WTC11 (cell line): ENCODE measurements around the gene NPLOC4. TPM values are rescaled to one million over a fixed set of nuclear protein-coding genes. Genes with fewer than 3 reads are reported as not detected.
A peak's percentile ranks its signal among the peaks of the same experiment; 100 is the strongest.

Experiments used
- ATAC-seq: fragments of 200-7000 bp; cut with Tn5 transposase; 2 replicates; pipeline ENCODE4 v1.10.0; 2021; ENCODE audit warnings: mild to moderate bottlenecking, moderate library complexity
- CTCF ChIA-PET: fragments of 300-600 bp; sonication (Branson Sonifier 250); formaldehyde crosslinking; loops from one replicate; lab custom pipeline; 2021; ENCODE audit warnings: antibody characterized with exemption; lab: Charles Lee
- POLR2A ChIA-PET: fragments of 350-600 bp; sonication (Branson Sonifier 250); formaldehyde crosslinking; loops from one replicate; lab custom pipeline; 2021; ENCODE audit warnings: antibody characterized with exemption; lab: Charles Lee
- DNase-seq: peaks from one replicate; pipeline ENCODE4 v3.0.0; 2021; ENCODE audit warnings: low spot score
- H3K27ac Mint-ChIP-seq: 2 replicates; pipeline ENCODE4 v1.8.0; 2021; ENCODE audit warnings: mixed read lengths
- H3K27me3 Mint-ChIP-seq: 2 replicates; pipeline ENCODE4 v1.8.0; 2021; ENCODE audit warnings: low read depth, mild to moderate bottlenecking, moderate library complexity, mixed read lengths
- H3K36me3 Mint-ChIP-seq: 2 replicates; pipeline ENCODE4 v1.8.0; 2021; ENCODE audit warnings: mixed read lengths
- H3K4me1 Mint-ChIP-seq: 2 replicates; pipeline ENCODE4 v1.8.0; 2022; ENCODE audit warnings: mixed read lengths
- H3K4me3 Mint-ChIP-seq: 2 replicates; pipeline ENCODE4 v1.8.0; 2021; ENCODE audit warnings: mild to moderate bottlenecking, moderate library complexity, mixed read lengths
- H3K9me3 Mint-ChIP-seq: 2 replicates; pipeline ENCODE4 v1.8.0; 2021; ENCODE audit warnings: mixed read lengths
- CBFB ChIP-seq: sonication (generic); formaldehyde crosslinking; IDR thresholded peaks from 2 replicates; pipeline ENCODE4 v1.8.1; 2022; ENCODE audit warnings: mild to moderate bottlenecking, low read depth, missing genetic modification reagents
- CREM ChIP-seq: sonication (generic); formaldehyde crosslinking; IDR thresholded peaks from 2 replicates; pipeline ENCODE4 v1.8.1; 2022; ENCODE audit warnings: mild to moderate bottlenecking, missing genetic modification reagents, moderate library complexity
- ESRRA ChIP-seq: sonication (generic); formaldehyde crosslinking; IDR thresholded peaks from 2 replicates; pipeline ENCODE4 v1.8.1; 2022; ENCODE audit warnings: mild to moderate bottlenecking, missing genetic modification reagents, borderline replicate concordance
- GRHL2 ChIP-seq: fragments of 250-450 bp; sonication (Bioruptor Pico); IDR thresholded peaks from 2 replicates; pipeline ENCODE4 v1.8.0; 2022; ENCODE audit warnings: mild to moderate bottlenecking, moderate library complexity; ENCODE audit not compliant: insufficient replicate concordance, severe bottlenecking
- JAZF1 ChIP-seq: fragments of 250-450 bp; sonication (Bioruptor Pico); IDR thresholded peaks from 2 replicates; pipeline ENCODE4 v1.9.0; 2021; ENCODE audit warnings: moderate library complexity, mild to moderate bottlenecking, inconsistent platforms
- NFE2L1 ChIP-seq: sonication (generic); formaldehyde crosslinking; IDR thresholded peaks from 2 replicates; pipeline ENCODE4 v1.8.1; 2023; ENCODE audit warnings: missing genetic modification reagents
- NR3C1 ChIP-seq: sonication (generic); formaldehyde crosslinking; conservative IDR thresholded peaks from 2 replicates; pipeline ENCODE4 v1.8.1; 2023; ENCODE audit warnings: low read depth, mild to moderate bottlenecking, missing genetic modification reagents
- OVOL2 ChIP-seq: fragments of 250-450 bp; sonication (Bioruptor Pico); IDR thresholded peaks from 2 replicates; pipeline ENCODE4 v1.9.0; 2021; ENCODE audit warnings: mild to moderate bottlenecking, borderline replicate concordance
- PREB ChIP-seq: sonication (generic); formaldehyde crosslinking; IDR thresholded peaks from 2 replicates; pipeline ENCODE4 v1.8.1; 2022; ENCODE audit warnings: mild to moderate bottlenecking, missing genetic modification reagents, moderate library complexity, borderline replicate concordance
- PRRX2 ChIP-seq: fragments of 250-450 bp; sonication (Bioruptor Pico); IDR thresholded peaks from 2 replicates; pipeline ENCODE4 v1.8.0; 2021; ENCODE audit warnings: mild to moderate bottlenecking
- SP1 ChIP-seq: sonication (generic); formaldehyde crosslinking; conservative IDR thresholded peaks from 2 replicates; pipeline ENCODE4 v1.8.1; 2022; ENCODE audit warnings: missing genetic modification reagents
- ZBTB43 ChIP-seq: sonication (generic); formaldehyde crosslinking; IDR thresholded peaks from 2 replicates; pipeline ENCODE4 v1.8.1; 2023; ENCODE audit warnings: mild to moderate bottlenecking, missing genetic modification reagents
- ZNF121 ChIP-seq: sonication (generic); formaldehyde crosslinking; IDR thresholded peaks from 2 replicates; pipeline ENCODE4 v1.8.0; 2023; ENCODE audit warnings: missing genetic modification reagents
- ZNF232 ChIP-seq: sonication (generic); formaldehyde crosslinking; IDR thresholded peaks from 2 replicates; pipeline ENCODE4 v1.8.0; 2022; ENCODE audit warnings: mild to moderate bottlenecking, missing genetic modification reagents
- ZNF317 ChIP-seq: sonication (generic); formaldehyde crosslinking; IDR thresholded peaks from 2 replicates; pipeline ENCODE4 v1.8.1; 2023; ENCODE audit warnings: low read depth, mild to moderate bottlenecking, moderate library complexity, missing genetic modification reagents, borderline replicate concordance
- ZNF416 ChIP-seq: fragments of 250-450 bp; sonication (Bioruptor Pico); IDR thresholded peaks from 2 replicates; pipeline ENCODE4 v1.9.0; 2021; ENCODE audit warnings: mild to moderate bottlenecking, inconsistent platforms
- ZNF423 ChIP-seq: fragments of 250-450 bp; sonication (Bioruptor Pico); IDR thresholded peaks from 2 replicates; pipeline ENCODE4 v2.1.2; 2022; ENCODE audit warnings: mild to moderate bottlenecking, moderate library complexity
- total RNA-seq: library from RNA; stranded (reverse); gene quantifications from 3 replicates; pipeline ENCODE4 v1.2.3, GENCODE V29; 2021
- TF ChIP-seq, protein P1 (sequence below): fragments of 250-450 bp; sonication (Bioruptor Pico); IDR thresholded peaks from 2 replicates; pipeline ENCODE4 v1.9.0; 2021; ENCODE audit warnings: mild to moderate bottlenecking
- TF ChIP-seq, protein P2 (sequence below): sonication (generic); formaldehyde crosslinking; IDR thresholded peaks from 2 replicates; pipeline ENCODE4 v1.8.0; 2023; ENCODE audit warnings: missing genetic modification reagents, mild to moderate bottlenecking, borderline replicate concordance

Gene NPLOC4
- total RNA-seq, 1 experiment from 2014 or later = 83.5 TPM

GRCh38 chr17:81579298-81579697 is 57.6 kb downstream of the NPLOC4 start:
- TF ChIP-seq ESRRA = no peak
- TF ChIP-seq, all 79 proteins: peak for 0
- H3K27me3 Mint-ChIP-seq = no peaks in the 10 kb centered on the region
- H3K4me1 Mint-ChIP-seq = no peaks in the 10 kb centered on the region
- DNase-seq (no peak), ATAC-seq (no peak)
- ChIA-PET CTCF (interaction anchor here (1.6 kb wide), 1 partner anchor 22 kb away, joined by 5 read pairs; no protein-coding TSS in a partner anchor), POLR2A (interaction anchor here (0.6 kb wide), 1 partner anchor 947 kb away, joined by 5 read pairs; no protein-coding TSS in a partner anchor)
- H3K9me3 Mint-ChIP-seq = no peaks in the 10 kb centered on the region
- H3K4me3 Mint-ChIP-seq = no peak overlapping the region
- H3K36me3 Mint-ChIP-seq = peaks cover 39% of the 10 kb centered on the region
- H3K27ac Mint-ChIP-seq = no peak overlapping the region; the same call in 1 of the 2 replicates

DNA sequence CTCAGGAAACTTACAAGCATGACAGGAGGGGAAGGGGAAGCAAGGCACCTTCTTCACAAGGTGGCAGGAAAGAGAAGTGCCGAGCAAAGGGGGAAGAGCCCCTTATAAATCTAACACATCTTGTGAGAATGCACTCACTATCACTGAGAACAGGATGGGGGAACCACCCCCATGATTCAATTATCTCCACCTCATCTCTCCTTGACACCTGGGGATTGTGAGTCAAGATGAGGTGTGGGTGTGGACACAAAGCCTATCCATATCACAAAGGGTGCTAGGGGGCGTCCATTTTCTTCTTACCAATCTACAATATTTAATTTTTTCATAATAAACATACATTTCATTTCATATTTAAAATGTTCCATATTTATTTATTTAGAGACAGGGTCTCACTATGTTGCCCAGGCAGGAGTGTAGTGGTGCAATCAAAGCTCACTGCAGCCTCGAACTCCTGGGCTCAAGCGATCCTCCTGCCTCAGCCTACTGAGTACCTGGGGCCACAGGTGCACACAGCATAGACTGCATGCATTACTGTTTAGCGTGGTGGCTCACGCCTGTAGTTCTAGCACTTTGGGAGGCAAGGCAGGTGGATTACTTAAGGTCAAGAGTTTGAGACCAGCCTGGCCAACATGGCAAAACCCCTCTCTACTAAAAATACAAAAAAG is 58.2 kb downstream of the NPLOC4 start:
- DNase-seq (no peak), ATAC-seq (no peak)
- no peak for TF ChIP-seq ZNF317
- 0 out of 2 replicates have a peak, but pooled peaks have one; percentile 5 for TF ChIP-seq ZNF121 (CRISPR knock-in tag)
- Mint-ChIP-seq H3K36me3 (peaks cover 38% of the 10 kb centered on the region), H3K9me3 (no peaks in the 10 kb centered on the region), H3K27ac (peak overlapping the region; percentile 12), H3K27me3 (no peaks in the 10 kb centered on the region), H3K4me3 (no peak overlapping the region), H3K4me1 (no peaks in the 10 kb centered on the region)
- POLR2A ChIA-PET = interaction anchor here (0.6 kb wide), 1 partner anchor 948 kb away, joined by 5 read pairs; no protein-coding TSS in a partner anchor
- CTCF ChIA-PET = interaction anchor here (1.6 kb wide), 1 partner anchor 22 kb away, joined by 5 read pairs; no protein-coding TSS in a partner anchor

DNA sequence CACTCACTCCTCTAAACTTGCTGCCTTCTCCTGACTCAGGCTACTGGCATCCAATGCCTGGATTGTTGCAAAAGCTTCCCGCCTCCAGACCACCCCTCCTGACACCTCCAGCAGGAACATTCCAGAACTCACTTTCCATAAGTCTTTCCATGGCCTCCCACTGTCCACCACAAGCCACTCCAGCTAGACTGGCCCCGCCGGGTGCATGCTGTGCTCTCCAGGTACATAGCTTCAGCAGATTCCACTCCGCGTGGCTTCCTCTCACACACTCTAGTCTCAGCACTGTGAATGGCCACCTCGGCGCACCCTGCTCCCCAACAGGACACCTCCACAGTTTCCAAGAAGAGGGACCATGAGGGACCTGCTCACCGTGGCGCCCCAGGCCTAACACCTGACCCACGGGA is 58.9 kb downstream of the NPLOC4 start:
- TF ChIP-seq NFE2L1 (CRISPR knock-in tag) (no peak), CBFB (CRISPR knock-in tag) (no peak), OVOL2 (no peak), GRHL2 (no peak), ZNF121 (CRISPR knock-in tag) (no peak), PREB (no peak), JAZF1 (CRISPR knock-in tag) (no peak), ZNF423 (CRISPR knock-in tag) (no peak), ZNF416 (no peak), ZBTB43 (no peak), ZNF232 (CRISPR knock-in tag) (no peak)
- TF ChIP-seq, all 79 proteins: peak for 0
- ATAC-seq (no peak), DNase-seq (no peak)
- peaks cover 34% of the 10 kb centered on the region for H3K36me3 Mint-ChIP-seq
- H3K27me3 Mint-ChIP-seq = no peaks in the 10 kb centered on the region
- ChIA-PET POLR2A (no interaction called here), CTCF (interaction anchor here (0.5 kb wide), 1 partner anchor 10 kb away, joined by 3 read pairs; no protein-coding TSS in a partner anchor)
- peak overlapping the region; percentile 12 for H3K27ac Mint-ChIP-seq
- no peak overlapping the region for H3K4me3 Mint-ChIP-seq
- H3K9me3 Mint-ChIP-seq = no peaks in the 10 kb centered on the region
- no peaks in the 10 kb centered on the region for H3K4me1 Mint-ChIP-seq

- ChIA-PET CTCF (interaction anchor here (0.5 kb wide), 1 partner anchor 10 kb away, joined by 3 read pairs; no protein-coding TSS in a partner anchor), POLR2A (no interaction called here)
- Mint-ChIP-seq H3K27ac (peak overlapping the region; percentile 12), H3K9me3 (no peaks in the 10 kb centered on the region), H3K27me3 (no peaks in the 10 kb centered on the region), H3K4me3 (no peak overlapping the region), H3K36me3 (peaks cover 37% of the 10 kb centered on the region), H3K4me1 (no peaks in the 10 kb centered on the region)
- no peak for DNase-seq
- ATAC-seq = no peak
- TF ChIP-seq NR3C1 (CRISPR knock-in tag) = no peak
- TF ChIP-seq CREM (CRISPR knock-in tag) = no peak
- no peak for TF ChIP-seq SP1 (CRISPR knock-in tag)
- TF ChIP-seq, protein P1, sequence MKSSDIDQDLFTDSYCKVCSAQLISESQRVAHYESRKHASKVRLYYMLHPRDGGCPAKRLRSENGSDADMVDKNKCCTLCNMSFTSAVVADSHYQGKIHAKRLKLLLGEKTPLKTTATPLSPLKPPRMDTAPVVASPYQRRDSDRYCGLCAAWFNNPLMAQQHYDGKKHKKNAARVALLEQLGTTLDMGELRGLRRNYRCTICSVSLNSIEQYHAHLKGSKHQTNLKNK (CRISPR knock-in tag) = no peak
- TF ChIP-seq ZNF416 = no peak
- TF ChIP-seq ZBTB43 = no peak
- TF ChIP-seq, protein P2, sequence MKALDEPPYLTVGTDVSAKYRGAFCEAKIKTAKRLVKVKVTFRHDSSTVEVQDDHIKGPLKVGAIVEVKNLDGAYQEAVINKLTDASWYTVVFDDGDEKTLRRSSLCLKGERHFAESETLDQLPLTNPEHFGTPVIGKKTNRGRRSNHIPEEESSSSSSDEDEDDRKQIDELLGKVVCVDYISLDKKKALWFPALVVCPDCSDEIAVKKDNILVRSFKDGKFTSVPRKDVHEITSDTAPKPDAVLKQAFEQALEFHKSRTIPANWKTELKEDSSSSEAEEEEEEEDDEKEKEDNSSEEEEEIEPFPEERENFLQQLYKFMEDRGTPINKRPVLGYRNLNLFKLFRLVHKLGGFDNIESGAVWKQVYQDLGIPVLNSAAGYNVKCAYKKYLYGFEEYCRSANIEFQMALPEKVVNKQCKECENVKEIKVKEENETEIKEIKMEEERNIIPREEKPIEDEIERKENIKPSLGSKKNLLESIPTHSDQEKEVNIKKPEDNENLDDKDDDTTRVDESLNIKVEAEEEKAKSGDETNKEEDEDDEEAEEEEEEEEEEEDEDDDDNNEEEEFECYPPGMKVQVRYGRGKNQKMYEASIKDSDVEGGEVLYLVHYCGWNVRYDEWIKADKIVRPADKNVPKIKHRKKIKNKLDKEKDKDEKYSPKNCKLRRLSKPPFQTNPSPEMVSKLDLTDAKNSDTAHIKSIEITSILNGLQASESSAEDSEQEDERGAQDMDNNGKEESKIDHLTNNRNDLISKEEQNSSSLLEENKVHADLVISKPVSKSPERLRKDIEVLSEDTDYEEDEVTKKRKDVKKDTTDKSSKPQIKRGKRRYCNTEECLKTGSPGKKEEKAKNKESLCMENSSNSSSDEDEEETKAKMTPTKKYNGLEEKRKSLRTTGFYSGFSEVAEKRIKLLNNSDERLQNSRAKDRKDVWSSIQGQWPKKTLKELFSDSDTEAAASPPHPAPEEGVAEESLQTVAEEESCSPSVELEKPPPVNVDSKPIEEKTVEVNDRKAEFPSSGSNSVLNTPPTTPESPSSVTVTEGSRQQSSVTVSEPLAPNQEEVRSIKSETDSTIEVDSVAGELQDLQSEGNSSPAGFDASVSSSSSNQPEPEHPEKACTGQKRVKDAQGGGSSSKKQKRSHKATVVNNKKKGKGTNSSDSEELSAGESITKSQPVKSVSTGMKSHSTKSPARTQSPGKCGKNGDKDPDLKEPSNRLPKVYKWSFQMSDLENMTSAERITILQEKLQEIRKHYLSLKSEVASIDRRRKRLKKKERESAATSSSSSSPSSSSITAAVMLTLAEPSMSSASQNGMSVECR (CRISPR knock-in tag) = no peak
- TF ChIP-seq PRRX2 (CRISPR knock-in tag) = no peak
Observed at GRCh38 chr17:81577278-81578000, 59.5 kb downstream of the NPLOC4 start.
